HG03457 (cell line): ENCODE results near the gene TTC24.
"Not testable (repeated sequence)": the region's sequence is repeated elsewhere in the genome, so short reads cannot be mapped to it uniquely, and the experiment has no call there.

Experiments
- ATAC-seq: cut with Tn5 transposase; IDR thresholded peaks from one replicate; pipeline ENCODE4 v1.9.1; 2021; ENCODE audit warnings: moderate number of reproducible peaks; ENCODE audit not compliant: unreplicated experiment

TTC24 gene

DNA sequence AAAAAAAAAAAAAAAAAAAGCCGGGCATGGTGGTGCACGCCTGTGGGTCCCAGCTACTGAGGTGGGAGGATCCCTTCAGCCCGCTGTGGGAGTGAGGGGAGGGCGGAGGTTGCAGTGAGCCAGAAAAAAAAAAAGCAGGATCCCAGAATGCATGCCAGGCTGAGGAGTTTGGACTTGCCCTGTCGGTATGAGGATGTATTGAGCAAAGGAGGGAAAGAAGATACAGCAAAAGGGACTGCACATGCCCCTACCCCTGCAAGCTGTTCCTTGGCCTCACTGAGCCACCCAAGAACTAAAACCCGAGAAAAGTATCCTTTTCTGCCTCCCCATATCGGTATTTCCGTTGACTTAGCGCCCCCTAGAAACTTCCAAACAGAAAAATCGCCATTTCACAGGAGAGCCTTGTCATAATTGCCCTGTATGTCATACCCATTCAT is 23.1 kb downstream of the TTC24 start:
- ATAC-seq, result no peak

DNA sequence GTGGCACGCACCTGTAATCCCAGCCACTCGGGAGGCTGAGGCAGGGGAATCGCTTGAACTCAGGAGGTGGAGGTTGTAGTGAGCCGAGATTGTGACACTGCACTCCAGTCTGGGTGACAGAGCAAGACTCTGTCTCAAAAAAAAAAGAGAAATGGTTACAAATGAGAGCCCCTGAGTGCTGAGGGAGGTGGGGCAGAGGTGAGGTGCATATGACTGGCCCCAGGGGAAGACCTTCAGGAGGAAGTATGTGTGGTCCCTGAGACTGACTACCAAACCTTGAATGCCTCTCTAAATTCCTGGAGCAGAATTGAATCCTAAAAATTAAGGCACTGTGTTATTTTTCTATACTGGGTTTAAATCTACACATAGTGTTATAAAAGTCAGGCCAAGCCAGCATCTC is 27.8 kb downstream of the TTC24 start:
- ATAC-seq, result not testable (repeated sequence)

DNA sequence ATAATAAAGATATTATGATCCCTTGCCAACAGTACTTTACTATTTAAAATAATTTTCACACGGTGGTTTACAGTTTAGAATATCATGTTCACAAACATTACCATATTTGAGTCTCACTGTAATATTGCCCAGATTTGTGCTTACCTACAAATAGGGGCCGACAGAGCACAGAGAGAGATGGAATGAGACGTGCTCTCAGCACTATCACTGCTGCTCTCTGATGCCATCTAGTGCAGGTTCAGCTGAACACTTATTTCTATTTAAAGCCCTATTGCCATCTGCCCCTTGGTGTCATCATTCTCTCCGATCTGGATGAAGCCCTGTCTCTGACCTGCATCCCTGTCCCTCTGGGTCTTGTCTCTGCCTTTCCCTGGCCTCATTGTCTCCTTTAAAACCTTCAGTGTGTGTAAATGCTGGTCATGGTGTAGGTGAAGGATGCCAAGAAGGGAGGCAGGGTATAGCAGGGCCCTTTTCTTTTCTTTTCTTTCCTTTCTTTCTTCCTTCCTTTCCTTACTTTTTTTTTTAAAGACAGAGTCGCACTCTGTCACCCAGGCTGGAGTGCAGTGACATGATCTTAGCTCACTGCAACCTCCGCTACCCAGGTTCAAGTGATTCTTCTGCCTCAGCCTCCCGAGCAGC is 28.6 kb downstream of the TTC24 start:
- no peak for ATAC-seq

DNA sequence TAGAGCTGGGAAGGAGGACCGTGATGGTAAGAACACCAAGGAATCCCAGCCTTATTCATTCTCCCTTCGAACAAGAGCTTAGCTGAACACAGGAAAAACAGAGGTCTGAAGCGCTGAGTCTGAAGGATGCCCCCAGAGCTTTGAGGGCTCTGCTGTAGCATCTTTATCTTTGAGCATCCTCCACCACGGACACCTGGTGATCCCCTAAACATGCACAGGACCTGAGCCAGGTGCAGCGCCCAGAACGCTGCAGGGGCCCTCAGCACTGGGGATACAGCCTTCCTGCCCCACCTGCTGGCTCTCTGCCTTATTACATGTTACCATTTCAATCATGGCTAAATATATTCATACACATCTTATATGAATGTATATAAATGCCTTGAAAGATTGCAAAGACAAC is 29.5 kb downstream of the TTC24 start:
- no peak for ATAC-seq

DNA sequence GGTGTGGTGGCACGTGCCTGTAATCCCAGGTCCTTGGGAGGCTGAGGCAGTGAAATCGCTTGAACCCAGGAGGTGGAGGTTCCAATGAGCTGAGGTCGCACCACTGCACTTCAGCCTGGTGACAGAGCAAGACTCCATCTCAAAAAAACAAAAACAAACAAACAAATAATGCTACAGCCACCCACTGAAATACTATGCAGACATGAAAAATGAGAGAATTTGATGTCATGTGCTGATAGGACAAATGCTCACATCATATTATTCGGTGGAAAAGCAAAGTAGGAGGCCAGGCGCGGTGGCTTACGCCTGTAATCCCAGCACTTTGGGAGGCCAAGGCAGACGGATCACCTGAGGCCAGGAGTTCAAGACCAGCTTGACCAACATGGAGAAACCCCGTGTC is 30.5 kb downstream of the TTC24 start:
- ATAC-seq, result not testable (repeated sequence)

DNA sequence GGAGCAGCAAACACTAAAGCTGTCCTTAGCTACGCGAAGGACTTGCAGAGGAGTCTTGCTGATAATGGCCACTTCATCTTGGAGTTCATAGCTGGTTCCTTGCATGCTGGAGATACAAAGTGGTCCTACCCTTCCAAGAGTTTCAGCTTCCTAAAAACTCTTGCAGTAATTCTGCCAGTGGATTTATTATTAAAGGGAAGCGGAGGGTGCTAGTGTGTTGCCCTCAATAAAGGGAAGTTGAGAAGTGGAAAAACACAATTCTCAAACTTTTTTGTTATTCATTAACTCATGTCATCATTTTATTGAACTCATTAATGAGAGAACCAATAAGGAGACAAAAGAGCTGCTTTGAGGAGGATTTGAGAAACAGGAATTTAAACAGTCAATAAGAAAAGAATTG is 33.1 kb downstream of the TTC24 start:
- no peak for ATAC-seq

DNA sequence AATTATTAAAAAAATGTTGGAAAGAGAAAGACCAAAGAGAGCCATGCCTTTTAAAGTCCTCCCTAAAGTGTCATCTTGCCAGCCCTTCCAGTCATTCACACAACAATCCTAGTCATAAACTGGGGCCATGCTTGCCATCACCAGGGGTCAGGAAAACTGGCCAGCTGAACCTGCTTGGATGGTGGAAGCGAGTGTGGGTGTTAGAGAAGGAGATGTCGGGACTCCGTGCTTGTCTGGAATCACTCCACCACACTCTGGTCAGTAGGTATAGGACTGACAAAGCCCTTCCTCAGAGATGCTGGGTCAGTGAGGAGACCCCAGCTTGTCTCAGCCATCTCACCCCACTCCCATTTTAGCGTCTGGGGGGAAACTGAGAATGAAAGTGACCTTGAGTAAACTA is 36.4 kb downstream of the TTC24 start:
- ATAC-seq, result no peak

DNA sequence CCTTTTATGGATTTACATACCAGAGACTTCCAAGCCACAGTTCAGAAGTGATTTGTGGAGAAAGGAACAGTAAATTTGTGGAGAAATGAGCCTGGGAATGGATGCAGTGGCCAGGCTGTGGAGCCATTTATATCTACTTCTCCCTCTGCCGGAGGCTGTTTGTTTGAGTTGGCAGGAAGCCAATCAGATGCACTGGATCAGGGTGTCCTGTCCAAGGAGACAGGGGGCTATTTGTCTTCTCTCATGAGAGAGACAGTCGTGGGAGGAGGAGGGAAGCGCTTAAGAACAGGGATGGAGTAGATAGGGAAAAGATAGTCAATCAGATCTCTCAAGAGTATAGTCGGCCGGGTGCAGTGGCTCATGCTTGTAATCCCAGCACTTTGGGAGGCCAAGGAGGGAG is 36.9 kb downstream of the TTC24 start:
- no peak for ATAC-seq

DNA sequence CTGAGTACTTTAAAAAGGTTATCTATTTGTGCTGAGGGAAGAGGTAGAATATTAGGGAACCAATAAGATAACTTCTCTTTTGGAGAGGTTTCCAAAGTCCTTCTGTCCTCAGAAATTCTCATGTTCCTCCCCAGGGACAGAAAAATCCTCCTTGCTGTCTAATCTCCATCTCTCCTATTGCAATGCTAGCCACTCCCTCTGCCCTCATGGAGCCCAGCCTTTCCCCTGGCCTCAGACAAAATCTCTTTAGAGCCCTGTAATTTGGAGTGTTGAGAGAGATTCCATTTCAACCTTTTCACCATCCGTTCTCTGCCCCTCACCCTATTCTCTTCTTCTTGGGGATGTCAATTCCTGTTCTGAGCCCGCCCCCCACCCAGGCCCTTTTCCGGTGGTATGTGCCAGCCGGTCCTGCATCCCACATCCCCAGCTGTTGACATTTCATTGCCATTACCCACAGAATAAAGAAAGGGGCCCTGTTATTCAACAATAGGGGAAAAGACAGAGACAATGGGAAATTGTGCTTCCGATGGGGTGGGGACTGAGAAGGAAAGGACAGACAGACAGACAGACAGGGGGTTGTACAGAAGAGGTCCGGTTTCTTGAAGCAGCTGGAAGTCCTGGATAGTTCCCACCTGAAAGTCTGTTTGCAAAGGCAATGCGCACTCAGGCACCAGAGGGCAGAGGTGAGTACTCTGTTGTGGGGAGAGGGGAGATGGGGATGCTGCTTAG is 39.5 kb downstream of the TTC24 start, which contains the start of gene HAPLN2:
Gene HAPLN2, plus strand, starts transcription at position 563 of the 729 bp plus-strand sequence. CDS start 4,076 bp downstream, outside the sequence.
- no peak for ATAC-seq

DNA sequence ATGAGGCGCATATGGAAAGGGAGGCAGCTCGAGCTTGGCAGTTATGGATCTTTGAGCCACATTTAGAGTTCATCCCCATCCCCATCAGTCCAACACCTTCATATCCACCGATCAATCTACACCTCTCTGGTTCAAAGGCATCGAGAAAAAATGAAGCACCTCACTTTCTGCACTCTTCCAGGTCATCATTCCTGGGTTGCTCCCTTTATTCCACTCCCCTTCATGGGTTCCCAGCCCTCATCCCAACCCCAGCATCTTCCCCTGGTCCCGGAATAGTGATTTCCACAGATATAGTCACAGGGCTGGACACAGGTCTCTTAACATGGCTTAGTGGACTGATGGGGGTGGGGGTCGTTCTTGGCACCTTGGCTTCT is 40.0 kb downstream of the TTC24 start:
- ATAC-seq, result no peak

DNA sequence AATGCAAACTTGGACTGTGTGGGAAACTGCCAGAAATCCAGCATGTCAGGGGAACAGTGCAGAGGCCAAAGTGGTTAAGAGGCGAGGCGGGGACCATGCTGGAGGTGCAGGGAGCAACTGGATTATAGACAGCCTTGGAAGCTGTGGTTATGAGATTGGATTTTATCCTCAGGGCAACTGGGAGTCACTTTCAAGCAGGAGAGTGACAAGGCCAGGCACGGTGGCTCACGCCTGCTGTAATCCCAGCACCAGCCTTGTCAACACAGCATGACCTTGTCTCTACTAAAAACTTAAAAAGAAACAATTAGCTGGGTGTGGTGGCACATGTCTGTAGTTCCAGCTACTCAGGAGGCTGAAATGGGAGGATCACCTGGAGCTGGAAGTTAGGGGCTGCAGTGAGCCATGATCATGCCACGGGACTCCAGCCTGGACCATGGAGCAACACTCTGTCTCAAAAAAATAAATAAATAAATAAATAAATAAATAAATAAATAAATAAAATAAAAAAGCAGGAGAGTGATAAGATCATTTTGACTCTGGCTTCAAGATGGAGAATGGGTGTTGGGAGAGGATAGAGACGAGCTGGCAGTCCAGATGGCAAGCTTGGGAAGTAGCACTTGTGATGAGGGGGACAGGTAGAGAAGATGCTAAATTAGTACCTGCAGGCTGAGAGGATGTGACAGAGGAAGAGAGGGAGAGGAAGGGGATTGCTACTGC is 43.2 kb downstream of the TTC24 start:
- ATAC-seq, result no peak

DNA sequence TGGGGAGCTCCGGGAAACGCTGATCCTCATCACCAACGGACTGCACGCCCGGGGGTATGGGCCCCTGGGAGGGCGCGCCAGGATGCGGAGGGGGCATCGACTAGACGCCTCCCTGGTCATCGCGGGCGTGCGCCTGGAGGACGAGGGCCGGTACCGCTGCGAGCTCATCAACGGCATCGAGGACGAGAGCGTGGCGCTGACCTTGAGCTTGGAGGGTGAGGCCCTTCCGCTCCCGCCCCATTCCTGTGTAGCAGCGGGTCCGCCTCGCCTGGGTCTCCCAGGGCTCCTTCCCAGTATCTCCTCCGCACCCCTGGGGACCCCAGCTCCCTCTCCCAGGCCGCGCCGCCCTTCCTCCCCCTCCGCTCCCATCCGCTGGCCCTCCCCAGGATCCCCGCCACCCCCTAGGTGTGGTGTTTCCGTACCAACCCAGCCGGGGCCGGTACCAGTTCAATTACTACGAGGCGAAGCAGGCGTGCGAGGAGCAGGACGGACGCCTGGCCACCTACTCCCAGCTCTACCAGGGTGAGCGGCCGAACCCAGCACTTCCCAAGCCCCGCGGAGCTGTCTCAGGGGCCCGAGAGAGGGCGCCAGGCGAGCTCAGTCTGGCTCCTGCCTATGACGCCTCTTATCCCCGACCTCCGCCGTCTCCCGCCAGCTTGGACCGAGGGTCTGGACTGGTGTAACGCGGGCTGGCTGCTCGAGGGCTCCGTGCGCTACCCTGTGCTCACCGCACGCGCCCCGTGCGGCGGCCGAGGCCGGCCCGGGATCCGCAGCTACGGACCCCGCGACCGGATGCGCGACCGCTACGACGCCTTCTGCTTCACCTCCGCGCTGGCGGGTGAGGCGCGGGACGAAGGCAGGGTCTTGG is 44.7 kb downstream of the TTC24 start:
- ATAC-seq, result no peak

DNA sequence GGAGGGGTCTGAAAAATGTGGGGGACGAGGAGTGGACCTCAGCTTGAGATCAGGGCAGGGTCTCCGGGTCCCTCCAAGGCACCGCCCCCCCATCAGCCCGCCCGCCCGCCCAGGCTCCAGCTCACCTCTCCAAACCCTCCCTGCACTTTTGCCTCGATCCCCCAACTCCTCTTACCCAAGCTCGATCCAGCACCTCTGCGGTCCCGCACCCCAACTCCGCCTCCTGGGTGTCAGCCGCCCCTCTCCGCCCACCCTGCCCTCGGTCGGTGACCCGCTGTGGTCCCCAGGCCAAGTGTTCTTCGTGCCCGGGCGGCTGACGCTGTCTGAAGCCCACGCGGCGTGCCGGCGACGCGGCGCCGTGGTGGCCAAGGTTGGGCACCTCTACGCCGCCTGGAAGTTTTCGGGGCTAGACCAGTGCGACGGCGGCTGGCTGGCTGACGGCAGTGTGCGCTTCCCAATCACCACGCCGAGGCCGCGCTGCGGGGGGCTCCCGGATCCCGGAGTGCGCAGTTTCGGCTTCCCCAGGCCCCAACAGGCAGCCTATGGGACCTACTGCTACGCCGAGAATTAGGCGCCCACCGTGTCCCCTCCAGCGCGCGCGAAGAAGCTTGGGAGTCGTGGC is 45.4 kb downstream of the TTC24 start:
- ATAC-seq, result no peak

DNA sequence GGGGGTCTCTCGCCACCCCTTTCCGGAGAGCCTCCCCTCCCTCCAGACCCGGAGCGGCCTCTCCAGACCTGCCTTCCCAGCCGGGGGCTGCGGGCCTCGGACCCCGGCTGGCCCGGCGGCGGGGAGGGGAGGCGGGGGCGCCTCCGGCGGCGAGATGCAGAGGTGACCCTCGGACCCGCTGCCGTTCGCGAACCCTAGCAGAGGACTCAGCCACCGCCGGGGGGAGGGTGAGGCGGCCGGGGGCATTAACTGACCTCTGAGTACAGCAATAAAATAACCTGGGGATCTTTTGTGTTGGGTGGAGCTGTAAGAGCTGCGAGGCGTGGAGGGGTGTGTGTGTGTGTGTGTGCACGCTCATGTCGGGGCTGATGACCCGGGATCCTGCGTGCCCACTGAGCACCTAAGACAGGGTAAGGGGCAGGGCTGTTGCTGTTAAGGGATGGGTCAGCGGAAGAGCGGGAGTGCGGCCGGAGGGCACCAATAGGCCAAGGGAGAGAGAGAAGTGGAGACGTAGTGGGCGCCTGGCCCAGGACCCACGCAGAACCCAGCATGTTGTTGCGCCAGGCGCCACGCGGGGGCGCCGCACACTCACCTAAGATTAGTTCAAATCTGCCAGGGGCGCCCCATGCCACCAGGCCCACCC is 46.0 kb downstream of the TTC24 start:
- ATAC-seq, result no peak

DNA sequence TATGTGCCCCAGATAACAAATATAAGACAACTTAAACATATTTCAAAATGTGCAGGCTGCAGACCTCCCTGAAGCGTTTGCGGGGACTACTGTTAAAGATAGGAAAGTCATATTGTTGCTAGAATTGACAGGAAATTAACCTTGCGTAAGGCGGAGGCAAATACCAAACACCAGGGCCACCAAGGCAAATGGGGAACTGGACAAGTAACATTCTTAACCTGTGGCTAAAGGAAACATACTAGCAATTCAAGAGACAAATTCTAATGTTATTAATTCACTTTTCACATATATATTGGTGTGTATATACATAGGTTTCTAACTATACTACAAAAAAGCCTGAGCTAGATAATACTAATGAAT is 46.5 kb downstream of the TTC24 start:
- no peak for ATAC-seq

DNA sequence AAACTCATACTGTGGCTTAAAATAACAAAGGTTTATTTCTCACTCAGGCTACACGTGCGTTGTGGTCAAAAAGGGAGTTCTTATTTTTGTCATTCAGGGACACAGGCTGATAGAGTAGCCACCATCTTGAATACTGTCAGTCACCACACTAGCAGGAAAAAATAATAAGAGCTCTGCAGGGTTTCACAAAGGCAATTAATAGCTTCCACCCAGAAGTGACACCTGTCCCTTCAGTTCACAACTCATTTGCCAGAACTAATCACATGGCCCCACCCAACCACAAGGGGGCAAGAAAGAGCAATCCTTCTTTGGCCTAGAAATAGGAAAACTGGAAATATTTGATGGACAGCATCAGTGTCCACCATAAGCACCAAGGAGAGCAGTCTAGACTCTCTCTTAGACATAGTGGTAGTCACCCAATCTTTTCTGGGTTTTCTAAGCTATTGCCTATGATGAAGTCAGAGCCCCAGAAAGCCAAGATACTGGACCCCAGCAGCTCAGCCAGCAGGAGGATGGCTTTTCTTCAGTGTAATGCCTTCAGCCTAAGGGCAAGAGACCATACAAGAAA is 47.9 kb downstream of the TTC24 start:
- ATAC-seq, result no peak

DNA sequence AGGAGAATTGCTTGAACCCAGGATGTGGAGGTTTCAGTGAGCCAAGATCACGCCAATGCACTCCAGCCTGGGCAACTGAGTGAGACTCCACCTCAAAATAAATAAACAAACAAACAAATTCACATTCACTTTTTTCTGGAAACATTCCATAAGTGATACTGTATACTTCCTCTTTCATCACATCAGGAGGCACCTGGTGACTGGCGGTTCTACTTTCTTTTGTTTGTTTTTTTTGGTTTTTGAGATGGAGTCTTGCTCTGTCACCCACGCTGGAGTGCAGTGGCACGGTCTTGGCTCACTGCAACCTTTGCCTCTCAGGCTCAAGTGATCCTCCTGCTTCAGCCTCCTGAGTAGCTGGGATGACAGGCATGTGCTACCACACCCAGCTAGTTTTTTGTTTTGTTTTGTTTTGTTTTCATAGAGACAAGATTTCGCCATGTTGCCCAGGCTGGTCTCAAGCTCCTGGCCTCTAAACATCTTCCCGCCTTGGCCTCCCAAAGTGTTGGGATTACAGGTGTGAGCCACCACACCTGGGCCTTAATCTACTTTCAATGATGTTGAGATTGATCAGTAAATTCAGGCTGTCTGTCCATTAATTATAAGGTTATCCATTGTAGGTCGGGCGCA is 50.4 kb downstream of the TTC24 start:
- ATAC-seq, result no peak

DNA sequence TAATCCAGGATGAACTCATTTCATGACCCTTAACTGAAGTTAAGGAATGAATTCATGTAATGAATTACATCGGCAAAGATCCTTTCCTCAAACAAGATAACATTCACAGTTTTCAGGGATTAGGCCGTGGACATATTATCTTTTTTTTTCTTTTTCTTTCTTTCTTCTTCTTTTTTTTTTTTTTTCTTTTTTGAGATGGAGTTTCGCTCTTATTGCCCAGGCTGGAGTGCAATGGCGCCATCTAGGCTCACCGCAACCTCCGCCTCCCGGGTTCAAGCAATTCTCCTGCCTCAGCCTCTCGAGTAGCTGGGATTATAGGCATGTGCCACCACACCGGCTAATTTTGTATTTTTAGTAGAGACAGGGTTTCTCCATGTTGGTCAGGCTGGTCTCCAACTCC is 51.6 kb downstream of the TTC24 start:
- ATAC-seq, result not testable (repeated sequence)

DNA sequence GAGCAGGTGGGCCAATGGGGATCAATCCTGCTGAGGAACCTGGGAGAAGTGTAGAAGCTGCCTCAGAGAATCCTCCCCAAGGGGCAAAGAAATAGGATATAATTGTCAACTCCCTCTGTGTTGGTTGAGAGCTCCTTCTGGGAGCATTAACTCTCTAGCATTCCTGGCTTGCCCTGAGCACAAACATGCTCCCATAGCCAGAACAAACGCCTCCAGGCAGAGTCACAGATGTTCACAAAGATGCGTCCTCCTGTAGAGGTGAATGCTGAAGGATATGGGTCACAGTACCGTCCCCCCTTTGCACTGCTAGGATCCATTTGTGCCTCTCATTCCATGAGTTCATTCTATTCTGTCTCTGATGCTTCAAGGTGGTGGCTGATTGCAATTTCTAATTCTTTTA is 52.8 kb downstream of the TTC24 start:
- ATAC-seq, result no peak
